Lower leg skin (tissue), 3 donors: ENCODE data around the gene JARID2.

Experiments
- CTCF ChIP-seq, 3 donors: fragments of 450-650 bp; IDR thresholded peaks; one replicate each; pipeline ENCODE4 v1.5.1; 2016; ENCODE audit warnings: antibody characterized with exemption in 3 of 3, mild to moderate bottlenecking in 3 of 3, moderate library complexity in 2 of 3
- POLR2A ChIP-seq, 2 donors: fragments of 450-650 bp; IDR thresholded peaks; one replicate each; pipeline ENCODE4 v1.6.1; 2016 to 2017; ENCODE audit warnings: antibody characterized with exemption in 2 of 2, mild to moderate bottlenecking in 1 of 2, moderate library complexity in 1 of 2

- TF ChIP-seq CTCF (IDR thresholded peaks at IDR 0.05), result no peak
- no peak for TF ChIP-seq POLR2A (IDR thresholded peaks at IDR 0.05)
Observed at GRCh38 chr6:15265787-15266186, 19.9 kb downstream of the JARID2 start.
